Mammary epithelial cell (primary cell): ENCODE measurements around the gene DPP9.

Experiments
- CTCF ChIP-seq, 2 donors: IDR thresholded peaks in 1 of 2; conservative IDR thresholded peaks in 1 of 2; 2 replicates each; pipeline ENCODE4 v1.5.1; 2011 to 2012; ENCODE audit warnings: inconsistent platforms in 2 of 2, low read length in 2 of 2, mild to moderate bottlenecking in 2 of 2, control low read depth in 1 of 2, low read depth in 1 of 2; ENCODE audit not compliant: insufficient read depth in 1 of 2; ENCODE audit errors: extremely low read depth in 1 of 2
- EZH2 ChIP-seq: IDR thresholded peaks from 2 replicates; pipeline ENCODE4 v1.6.1; 2012; ENCODE audit warnings: low read length, inconsistent platforms, borderline replicate concordance

DNA sequence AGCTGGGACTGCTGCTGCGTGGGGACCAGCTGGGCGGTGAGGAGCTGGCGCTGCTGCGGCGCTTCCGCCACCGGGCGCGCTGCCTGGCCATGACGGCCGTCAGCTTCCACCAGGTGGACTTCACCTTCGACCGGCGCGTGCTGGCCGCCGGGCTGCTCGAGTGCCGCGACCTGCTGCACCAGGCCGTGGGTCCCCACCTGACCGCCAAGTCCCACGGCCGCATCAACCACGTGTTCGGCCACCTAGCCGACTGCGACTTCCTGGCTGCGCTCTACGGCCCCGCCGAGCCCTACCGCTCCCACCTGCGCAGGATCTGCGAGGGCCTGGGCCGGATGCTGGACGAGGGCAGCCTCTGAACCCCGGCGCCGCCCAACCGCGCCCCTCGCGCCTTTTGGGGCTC is 71.6 kb downstream of the DPP9 start:
- TF ChIP-seq CTCF (conservative IDR thresholded peaks at IDR 0.05 in 1 of 2, IDR thresholded peaks at IDR 0.05 in 1 of 2; ENCODE audit: extremely low read depth in 1 of 2, insufficient read depth in 1 of 2, low read depth in 1 of 2, low read length in 2 of 2) (no peak), EZH2 (no peak)
